ENCODE measurements around the gene CEP112. TPM values are rescaled to one million over a fixed set of nuclear protein-coding genes. Genes with fewer than 3 reads are reported as not detected.

CEP112 gene
- total RNA-seq, 1 donor from 2014 or later = 9.7 TPM

GRCh38 chr17:65910836-65911235 lies 281.1 kb downstream of the CEP112 start:
- H3K36me3 Mint-ChIP-seq = peaks cover 48% of the 10 kb centered on the region
- Histone ChIP-seq H3K4me1 (no peaks in the 10 kb centered on the region), H3K36me3 (no peaks in the 10 kb centered on the region), H3F3A (ENCODE audit: low read depth) (no peaks in the 10 kb centered on the region), H3K9ac (no peak overlapping the region), H3K4me3 (no peak overlapping the region), H3K27me3 (no peaks in the 10 kb centered on the region), H3K4me2 (no peak overlapping the region), H3K9me3 (ENCODE audit: low read depth) (peaks cover 5% of the 10 kb centered on the region), H4K20me1 (ENCODE audit: low read depth) (no peaks in the 10 kb centered on the region), H3K79me2 (ENCODE audit: low read depth) (no peaks in the 10 kb centered on the region), H3K27ac (no peak overlapping the region), H2AFZ (replicated peaks) (no peak overlapping the region)
- no peak for DNase-seq (ENCODE audit: low spot score)
- H3K4me1 Mint-ChIP-seq = no peaks in the 10 kb centered on the region
- H3K4me3 Mint-ChIP-seq = no peak overlapping the region
- TF ChIP-seq EZH2phosphoT487 (IDR thresholded peaks at IDR 0.05) = no peak
- H3K9me3 Mint-ChIP-seq = peaks cover 32% of the 10 kb centered on the region
- H3K27ac Mint-ChIP-seq = no peak overlapping the region
- peaks cover 2% of the 10 kb centered on the region for H3K27me3 Mint-ChIP-seq (ENCODE audit: insufficient read depth, low read depth)

DNA sequence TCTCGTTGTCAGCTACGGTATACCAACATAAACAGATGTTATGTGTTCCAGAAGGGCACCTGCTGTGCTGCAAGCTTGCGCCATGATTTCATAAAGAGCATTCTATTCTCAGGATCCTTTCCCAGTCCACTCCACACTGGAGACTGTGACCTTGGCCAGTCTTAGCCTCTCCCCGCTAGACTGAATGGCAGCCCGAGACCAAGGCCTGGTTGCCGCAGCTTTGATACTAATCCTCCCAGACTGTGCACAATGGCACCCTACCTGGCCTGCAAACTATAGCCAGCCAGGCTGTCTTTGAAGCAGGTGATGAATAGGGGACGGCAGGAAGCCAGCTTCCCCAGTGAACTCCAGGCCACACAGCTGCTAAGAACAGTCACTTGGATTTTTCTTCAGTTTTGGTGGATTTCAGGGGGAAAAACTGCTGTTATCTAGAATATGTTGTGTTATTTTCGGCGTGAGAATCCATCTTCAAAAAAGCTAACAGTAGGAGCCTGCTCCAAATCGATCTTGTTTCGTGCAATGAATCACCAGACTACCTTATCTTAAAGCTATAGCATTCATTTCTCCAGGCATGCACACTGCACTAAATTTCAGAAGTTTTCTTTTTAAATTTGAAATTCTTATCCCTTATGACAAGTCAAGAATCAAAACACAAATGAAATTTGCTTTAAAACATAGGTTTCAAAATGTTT lies 289.0 kb downstream of the CEP112 start:
- TF ChIP-seq EZH2 (IDR thresholded peaks at IDR 0.05) = no peak
- no peak for TF ChIP-seq EZH2phosphoT487 (IDR thresholded peaks at IDR 0.05)
- TF ChIP-seq, protein P1, sequence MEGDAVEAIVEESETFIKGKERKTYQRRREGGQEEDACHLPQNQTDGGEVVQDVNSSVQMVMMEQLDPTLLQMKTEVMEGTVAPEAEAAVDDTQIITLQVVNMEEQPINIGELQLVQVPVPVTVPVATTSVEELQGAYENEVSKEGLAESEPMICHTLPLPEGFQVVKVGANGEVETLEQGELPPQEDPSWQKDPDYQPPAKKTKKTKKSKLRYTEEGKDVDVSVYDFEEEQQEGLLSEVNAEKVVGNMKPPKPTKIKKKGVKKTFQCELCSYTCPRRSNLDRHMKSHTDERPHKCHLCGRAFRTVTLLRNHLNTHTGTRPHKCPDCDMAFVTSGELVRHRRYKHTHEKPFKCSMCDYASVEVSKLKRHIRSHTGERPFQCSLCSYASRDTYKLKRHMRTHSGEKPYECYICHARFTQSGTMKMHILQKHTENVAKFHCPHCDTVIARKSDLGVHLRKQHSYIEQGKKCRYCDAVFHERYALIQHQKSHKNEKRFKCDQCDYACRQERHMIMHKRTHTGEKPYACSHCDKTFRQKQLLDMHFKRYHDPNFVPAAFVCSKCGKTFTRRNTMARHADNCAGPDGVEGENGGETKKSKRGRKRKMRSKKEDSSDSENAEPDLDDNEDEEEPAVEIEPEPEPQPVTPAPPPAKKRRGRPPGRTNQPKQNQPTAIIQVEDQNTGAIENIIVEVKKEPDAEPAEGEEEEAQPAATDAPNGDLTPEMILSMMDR (IDR thresholded peaks at IDR 0.05) = no peak
- no peak overlapping the region for H3K27ac ChIP-seq
- H3K4me2 ChIP-seq = no peak overlapping the region
- peak overlapping the region; percentile 90 for H3K27ac Mint-ChIP-seq
- H3K27me3 ChIP-seq = peaks cover 33% of the 10 kb centered on the region
- no peaks in the 10 kb centered on the region for H3K36me3 ChIP-seq
- DNase-seq (ENCODE audit: low spot score) = peak; percentile 43
- H3K79me2 ChIP-seq (ENCODE audit: low read depth) = no peaks in the 10 kb centered on the region
- no peaks in the 10 kb centered on the region for H3F3A ChIP-seq (ENCODE audit: low read depth)
- peaks cover 6% of the 10 kb centered on the region for H4K20me1 ChIP-seq (ENCODE audit: low read depth)
- no peak overlapping the region for H2AFZ ChIP-seq (replicated peaks)
- peaks cover 2% of the 10 kb centered on the region for H3K27me3 Mint-ChIP-seq (ENCODE audit: insufficient read depth, low read depth)
- peaks cover 19% of the 10 kb centered on the region for H3K36me3 Mint-ChIP-seq
- H3K4me1 Mint-ChIP-seq = peaks cover 44% of the 10 kb centered on the region
- H3K9me3 Mint-ChIP-seq = peaks cover 20% of the 10 kb centered on the region
- H3K9me3 ChIP-seq (ENCODE audit: low read depth) = no peaks in the 10 kb centered on the region
- H3K4me3 Mint-ChIP-seq = peak overlapping the region; percentile 65
- no peaks in the 10 kb centered on the region for H3K4me1 ChIP-seq
- no peak overlapping the region for H3K4me3 ChIP-seq
- H3K9ac ChIP-seq = no peak overlapping the region

GRCh38 chr17:65902155-65902554 lies 289.8 kb downstream of the CEP112 start:
- Histone ChIP-seq H3K36me3 (no peaks in the 10 kb centered on the region), H3K4me2 (no peak overlapping the region), H3K9ac (no peak overlapping the region), H3K27me3 (peaks cover 33% of the 10 kb centered on the region), H4K20me1 (ENCODE audit: low read depth) (peaks cover 6% of the 10 kb centered on the region), H3K4me1 (no peaks in the 10 kb centered on the region), H3F3A (ENCODE audit: low read depth) (no peaks in the 10 kb centered on the region), H3K27ac (no peak overlapping the region), H3K79me2 (ENCODE audit: low read depth) (no peaks in the 10 kb centered on the region), H3K9me3 (ENCODE audit: low read depth) (no peaks in the 10 kb centered on the region), H3K4me3 (no peak overlapping the region), H2AFZ (replicated peaks) (no peak overlapping the region)
- no peak for DNase-seq (ENCODE audit: low spot score)
- TF ChIP-seq EZH2phosphoT487 (IDR thresholded peaks at IDR 0.05) (no peak), EZH2 (IDR thresholded peaks at IDR 0.05) (no peak)
- TF ChIP-seq, protein P1 (IDR thresholded peaks at IDR 0.05) = no peak
- H3K9me3 Mint-ChIP-seq = peaks cover 20% of the 10 kb centered on the region
- H3K4me3 Mint-ChIP-seq = no peak overlapping the region
- H3K4me1 Mint-ChIP-seq = peaks cover 44% of the 10 kb centered on the region
- H3K27ac Mint-ChIP-seq = peak overlapping the region; percentile 61
- peaks cover 2% of the 10 kb centered on the region for H3K27me3 Mint-ChIP-seq (ENCODE audit: insufficient read depth, low read depth)
- peaks cover 17% of the 10 kb centered on the region for H3K36me3 Mint-ChIP-seq

DNA sequence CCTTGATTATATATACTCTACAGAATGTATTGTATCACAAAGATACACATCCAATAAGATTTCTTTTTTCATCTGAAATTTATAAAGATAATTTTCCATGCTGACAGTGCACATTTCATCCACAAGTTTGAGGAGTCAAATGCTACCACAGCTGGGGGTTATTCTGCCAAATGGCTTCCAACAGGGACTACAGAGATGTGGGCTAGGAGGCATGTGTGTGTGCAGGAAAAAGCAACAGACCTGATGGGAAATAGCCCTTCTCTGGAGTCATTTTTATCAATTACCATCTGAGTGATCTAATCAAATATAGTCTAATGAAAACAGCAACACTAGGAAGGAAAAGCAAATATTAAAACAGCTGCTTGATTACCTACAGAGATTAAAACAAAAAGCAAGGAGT lies 290.5 kb downstream of the CEP112 start:
- H3K27ac ChIP-seq = no peak overlapping the region
- H3K4me1 Mint-ChIP-seq = peaks cover 51% of the 10 kb centered on the region
- peaks cover 33% of the 10 kb centered on the region for H3K27me3 ChIP-seq
- no peaks in the 10 kb centered on the region for H3K4me1 ChIP-seq
- H3K36me3 ChIP-seq = no peaks in the 10 kb centered on the region
- H3K79me2 ChIP-seq (ENCODE audit: low read depth) = no peaks in the 10 kb centered on the region
- peak overlapping the region; percentile 1 for H3K4me3 Mint-ChIP-seq
- no peak for DNase-seq (ENCODE audit: low spot score)
- peaks cover 6% of the 10 kb centered on the region for H4K20me1 ChIP-seq (ENCODE audit: low read depth)
- no peak overlapping the region for H3K4me3 ChIP-seq
- H3K27me3 Mint-ChIP-seq (ENCODE audit: insufficient read depth, low read depth) = peaks cover 2% of the 10 kb centered on the region
- H3K4me2 ChIP-seq = no peak overlapping the region
- peak overlapping the region; percentile 98 for H3K27ac Mint-ChIP-seq
- TF ChIP-seq, protein P1 (IDR thresholded peaks at IDR 0.05) = no peak
- TF ChIP-seq EZH2 (IDR thresholded peaks at IDR 0.05) (no peak), EZH2phosphoT487 (IDR thresholded peaks at IDR 0.05) (no peak)
- H3K9ac ChIP-seq = no peak overlapping the region
- H3K36me3 Mint-ChIP-seq = peaks cover 16% of the 10 kb centered on the region
- H3K9me3 ChIP-seq (ENCODE audit: low read depth) = no peaks in the 10 kb centered on the region
- peaks cover 20% of the 10 kb centered on the region for H3K9me3 Mint-ChIP-seq
- H2AFZ ChIP-seq (replicated peaks) = no peak overlapping the region
- no peaks in the 10 kb centered on the region for H3F3A ChIP-seq (ENCODE audit: low read depth)

All from neural progenitor cell (in vitro differentiated cells).